Measurements from ENCODE around the gene IFTAP.

- no peak for TF ChIP-seq CTCF (IDR thresholded peaks at IDR 0.05)
- TF ChIP-seq POLR2A (IDR thresholded peaks at IDR 0.05): no peak
These were observed 93.8 kb downstream of the IFTAP start for GRCh38 chr11:36688132-36688531.
